Cardiac fibroblast (primary cell): ENCODE results near the gene PDE4D.

Experiments
- DNase-seq, 2 donors: peaks; one replicate each; pipeline versions ENCODE4 v3.0.0 to v3.0.0-alpha.2; 2010; ENCODE audit warnings: low read depth in 2 of 2
- H3K4me3 ChIP-seq, 2 donors: replicated peaks in 1 of 2; 1 replicate in 1 of 2; 2 replicates in 1 of 2; pipeline ENCODE4 v1.5.1; 2011; ENCODE audit warnings: low read depth in 2 of 2, low read length in 2 of 2, mild to moderate bottlenecking in 2 of 2, moderate library complexity in 1 of 2
- CTCF ChIP-seq: IDR thresholded peaks from one replicate; pipeline ENCODE4 v1.5.1; 2011; ENCODE audit warnings: low read depth, mild to moderate bottlenecking, low read length, inconsistent platforms

PDE4D gene

GRCh38 chr5:59089767-59090166 lies 803.8 kb downstream of the PDE4D start:
- peak in 1 of 2 donors; percentile 59 for DNase-seq
- no peak overlapping the region for H3K4me3 ChIP-seq
- TF ChIP-seq CTCF: no peak

- DNase-seq: no peak
- no peak for TF ChIP-seq CTCF
- no peak overlapping the region for H3K4me3 ChIP-seq
Observed at GRCh38 chr5:59088546-59088945, 805.0 kb downstream of the PDE4D start.

- no peak overlapping the region for H3K4me3 ChIP-seq
- TF ChIP-seq CTCF: no peak
- DNase-seq: no peak
Observed at GRCh38 chr5:59086024-59086423, 807.5 kb downstream of the PDE4D start.

- DNase-seq: no peak
- no peak overlapping the region for H3K4me3 ChIP-seq
- TF ChIP-seq CTCF: no peak
Observed at GRCh38 chr5:59081693-59082092, 811.8 kb downstream of the PDE4D start.

- H3K4me3 ChIP-seq: no peak overlapping the region
- no peak for TF ChIP-seq CTCF
- peak; percentile 97 to 99 for DNase-seq
Observed at GRCh38 chr5:59079622-59080620, 813.6 kb downstream of the PDE4D start.

GRCh38 chr5:59071755-59072549 lies 821.6 kb downstream of the PDE4D start:
- H3K4me3 ChIP-seq: no peak overlapping the region
- TF ChIP-seq CTCF: no peak
- DNase-seq: no peak
